HEK293 (cell line): Measurements from ENCODE around the gene GJD3.

Source experiments
- FEZF1 ChIP-seq: fragments of 450-650 bp; formaldehyde crosslinking; IDR thresholded peaks from 2 replicates; pipeline ENCODE4 v1.5.1; 2016; ENCODE audit warnings: missing biosample characterization, missing genetic modification characterization
- TSHZ1 ChIP-seq: fragments of 450-650 bp; formaldehyde crosslinking; IDR thresholded peaks from 2 replicates; pipeline ENCODE4 v1.5.1; 2016; ENCODE audit warnings: missing biosample characterization, missing genetic modification characterization, borderline replicate concordance
- ZBTB21 ChIP-seq: fragments of 450-650 bp; formaldehyde crosslinking; IDR thresholded peaks from 2 replicates; pipeline ENCODE4 v1.5.1; 2017; ENCODE audit warnings: missing biosample characterization, missing genetic modification characterization
- ZFP37 ChIP-seq: fragments of 450-650 bp; formaldehyde crosslinking; IDR thresholded peaks from 2 replicates; pipeline ENCODE4 v1.5.1; 2016; ENCODE audit warnings: missing biosample characterization, missing genetic modification characterization
- ZNF24 ChIP-seq: fragments of 450-650 bp; formaldehyde crosslinking; IDR thresholded peaks from 2 replicates; pipeline ENCODE4 v1.5.1; 2016; ENCODE audit warnings: missing biosample characterization, missing genetic modification characterization
- ZNF350 ChIP-seq: fragments of 450-650 bp; formaldehyde crosslinking; IDR thresholded peaks from 2 replicates; pipeline ENCODE4 v1.5.0; 2017; ENCODE audit warnings: missing biosample characterization, mild to moderate bottlenecking, missing genetic modification characterization
- ZSCAN30 ChIP-seq: fragments of 450-650 bp; IDR thresholded peaks from 2 replicates; pipeline ENCODE4 v1.5.1; 2018; ENCODE audit warnings: missing biosample characterization, mild to moderate bottlenecking, missing genetic modification characterization, moderate library complexity
- TF ChIP-seq, protein P1 (sequence below): fragments of 450-650 bp; formaldehyde crosslinking; IDR thresholded peaks from 2 replicates; pipeline ENCODE4 v1.5.1; 2016; ENCODE audit warnings: missing biosample characterization, missing genetic modification characterization
- TF ChIP-seq, protein P2 (sequence below): fragments of 450-650 bp; IDR thresholded peaks from 2 replicates; pipeline ENCODE4 v1.5.1; 2018; ENCODE audit warnings: missing biosample characterization, mild to moderate bottlenecking, missing genetic modification characterization

DNA sequence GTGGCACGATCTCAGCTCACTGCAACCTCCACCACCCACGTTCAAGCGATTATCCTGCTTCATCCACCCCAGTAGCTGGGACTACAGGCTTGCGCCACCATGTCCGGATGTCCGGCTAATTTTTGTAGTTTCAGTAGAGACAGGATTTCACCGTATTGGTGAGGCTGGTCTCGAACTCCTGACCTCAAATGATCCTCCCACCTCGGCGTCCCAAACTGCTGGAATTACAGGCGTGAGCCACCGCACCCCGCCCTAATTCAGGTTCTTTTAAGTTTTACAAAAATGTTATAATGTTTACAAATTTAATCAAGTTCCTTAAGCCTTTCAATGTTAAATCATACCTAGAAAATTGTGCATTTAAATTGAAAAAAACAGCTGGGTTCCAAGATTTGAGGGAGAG lies 13.3 kb upstream of the GJD3 start:
- TF ChIP-seq, protein P1, sequence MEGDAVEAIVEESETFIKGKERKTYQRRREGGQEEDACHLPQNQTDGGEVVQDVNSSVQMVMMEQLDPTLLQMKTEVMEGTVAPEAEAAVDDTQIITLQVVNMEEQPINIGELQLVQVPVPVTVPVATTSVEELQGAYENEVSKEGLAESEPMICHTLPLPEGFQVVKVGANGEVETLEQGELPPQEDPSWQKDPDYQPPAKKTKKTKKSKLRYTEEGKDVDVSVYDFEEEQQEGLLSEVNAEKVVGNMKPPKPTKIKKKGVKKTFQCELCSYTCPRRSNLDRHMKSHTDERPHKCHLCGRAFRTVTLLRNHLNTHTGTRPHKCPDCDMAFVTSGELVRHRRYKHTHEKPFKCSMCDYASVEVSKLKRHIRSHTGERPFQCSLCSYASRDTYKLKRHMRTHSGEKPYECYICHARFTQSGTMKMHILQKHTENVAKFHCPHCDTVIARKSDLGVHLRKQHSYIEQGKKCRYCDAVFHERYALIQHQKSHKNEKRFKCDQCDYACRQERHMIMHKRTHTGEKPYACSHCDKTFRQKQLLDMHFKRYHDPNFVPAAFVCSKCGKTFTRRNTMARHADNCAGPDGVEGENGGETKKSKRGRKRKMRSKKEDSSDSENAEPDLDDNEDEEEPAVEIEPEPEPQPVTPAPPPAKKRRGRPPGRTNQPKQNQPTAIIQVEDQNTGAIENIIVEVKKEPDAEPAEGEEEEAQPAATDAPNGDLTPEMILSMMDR (tag by site-specific recombination) = no peak
- TF ChIP-seq TSHZ1 = no peak
- TF ChIP-seq ZBTB21 (tag by site-specific recombination) = no peak
- no peak for TF ChIP-seq ZNF24 (tag by site-specific recombination)
- TF ChIP-seq ZNF350 (tag by site-specific recombination) = no peak
- TF ChIP-seq, protein P2, sequence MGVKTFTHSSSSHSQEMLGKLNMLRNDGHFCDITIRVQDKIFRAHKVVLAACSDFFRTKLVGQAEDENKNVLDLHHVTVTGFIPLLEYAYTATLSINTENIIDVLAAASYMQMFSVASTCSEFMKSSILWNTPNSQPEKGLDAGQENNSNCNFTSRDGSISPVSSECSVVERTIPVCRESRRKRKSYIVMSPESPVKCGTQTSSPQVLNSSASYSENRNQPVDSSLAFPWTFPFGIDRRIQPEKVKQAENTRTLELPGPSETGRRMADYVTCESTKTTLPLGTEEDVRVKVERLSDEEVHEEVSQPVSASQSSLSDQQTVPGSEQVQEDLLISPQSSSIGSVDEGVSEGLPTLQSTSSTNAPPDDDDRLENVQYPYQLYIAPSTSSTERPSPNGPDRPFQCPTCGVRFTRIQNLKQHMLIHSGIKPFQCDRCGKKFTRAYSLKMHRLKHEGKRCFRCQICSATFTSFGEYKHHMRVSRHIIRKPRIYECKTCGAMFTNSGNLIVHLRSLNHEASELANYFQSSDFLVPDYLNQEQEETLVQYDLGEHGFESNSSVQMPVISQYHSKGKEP (tag by site-specific recombination) = no peak
- TF ChIP-seq FEZF1 (tag by site-specific recombination) = no peak
- TF ChIP-seq ZSCAN30 = no peak
- no peak for TF ChIP-seq ZFP37
